ENCODE data around the gene FAM135A.

DNA sequence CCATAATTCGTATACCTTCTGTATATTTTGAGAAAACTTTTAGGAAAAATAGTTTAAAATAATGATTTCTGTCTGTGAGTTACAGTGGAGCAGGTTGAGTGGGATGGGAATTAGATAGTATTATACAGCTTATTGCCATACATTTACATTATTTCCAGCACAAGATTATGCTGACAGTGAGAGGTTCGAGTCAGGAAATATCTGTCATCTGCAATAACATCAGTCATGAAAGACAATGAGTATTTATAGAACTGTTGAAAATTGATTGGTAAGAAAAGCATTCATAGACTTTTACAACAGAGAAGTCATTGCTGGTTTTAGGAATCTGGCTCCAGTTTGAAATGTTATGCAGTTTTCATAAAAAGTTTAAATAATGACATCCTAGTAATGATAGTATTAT is 45.9 kb downstream of the FAM135A start:
- TF ChIP-seq, protein P1, sequence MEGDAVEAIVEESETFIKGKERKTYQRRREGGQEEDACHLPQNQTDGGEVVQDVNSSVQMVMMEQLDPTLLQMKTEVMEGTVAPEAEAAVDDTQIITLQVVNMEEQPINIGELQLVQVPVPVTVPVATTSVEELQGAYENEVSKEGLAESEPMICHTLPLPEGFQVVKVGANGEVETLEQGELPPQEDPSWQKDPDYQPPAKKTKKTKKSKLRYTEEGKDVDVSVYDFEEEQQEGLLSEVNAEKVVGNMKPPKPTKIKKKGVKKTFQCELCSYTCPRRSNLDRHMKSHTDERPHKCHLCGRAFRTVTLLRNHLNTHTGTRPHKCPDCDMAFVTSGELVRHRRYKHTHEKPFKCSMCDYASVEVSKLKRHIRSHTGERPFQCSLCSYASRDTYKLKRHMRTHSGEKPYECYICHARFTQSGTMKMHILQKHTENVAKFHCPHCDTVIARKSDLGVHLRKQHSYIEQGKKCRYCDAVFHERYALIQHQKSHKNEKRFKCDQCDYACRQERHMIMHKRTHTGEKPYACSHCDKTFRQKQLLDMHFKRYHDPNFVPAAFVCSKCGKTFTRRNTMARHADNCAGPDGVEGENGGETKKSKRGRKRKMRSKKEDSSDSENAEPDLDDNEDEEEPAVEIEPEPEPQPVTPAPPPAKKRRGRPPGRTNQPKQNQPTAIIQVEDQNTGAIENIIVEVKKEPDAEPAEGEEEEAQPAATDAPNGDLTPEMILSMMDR (IDR thresholded peaks at IDR 0.05; ENCODE audit: low read depth, low read length, missing input control), result no peak
- TF ChIP-seq, protein P2, sequence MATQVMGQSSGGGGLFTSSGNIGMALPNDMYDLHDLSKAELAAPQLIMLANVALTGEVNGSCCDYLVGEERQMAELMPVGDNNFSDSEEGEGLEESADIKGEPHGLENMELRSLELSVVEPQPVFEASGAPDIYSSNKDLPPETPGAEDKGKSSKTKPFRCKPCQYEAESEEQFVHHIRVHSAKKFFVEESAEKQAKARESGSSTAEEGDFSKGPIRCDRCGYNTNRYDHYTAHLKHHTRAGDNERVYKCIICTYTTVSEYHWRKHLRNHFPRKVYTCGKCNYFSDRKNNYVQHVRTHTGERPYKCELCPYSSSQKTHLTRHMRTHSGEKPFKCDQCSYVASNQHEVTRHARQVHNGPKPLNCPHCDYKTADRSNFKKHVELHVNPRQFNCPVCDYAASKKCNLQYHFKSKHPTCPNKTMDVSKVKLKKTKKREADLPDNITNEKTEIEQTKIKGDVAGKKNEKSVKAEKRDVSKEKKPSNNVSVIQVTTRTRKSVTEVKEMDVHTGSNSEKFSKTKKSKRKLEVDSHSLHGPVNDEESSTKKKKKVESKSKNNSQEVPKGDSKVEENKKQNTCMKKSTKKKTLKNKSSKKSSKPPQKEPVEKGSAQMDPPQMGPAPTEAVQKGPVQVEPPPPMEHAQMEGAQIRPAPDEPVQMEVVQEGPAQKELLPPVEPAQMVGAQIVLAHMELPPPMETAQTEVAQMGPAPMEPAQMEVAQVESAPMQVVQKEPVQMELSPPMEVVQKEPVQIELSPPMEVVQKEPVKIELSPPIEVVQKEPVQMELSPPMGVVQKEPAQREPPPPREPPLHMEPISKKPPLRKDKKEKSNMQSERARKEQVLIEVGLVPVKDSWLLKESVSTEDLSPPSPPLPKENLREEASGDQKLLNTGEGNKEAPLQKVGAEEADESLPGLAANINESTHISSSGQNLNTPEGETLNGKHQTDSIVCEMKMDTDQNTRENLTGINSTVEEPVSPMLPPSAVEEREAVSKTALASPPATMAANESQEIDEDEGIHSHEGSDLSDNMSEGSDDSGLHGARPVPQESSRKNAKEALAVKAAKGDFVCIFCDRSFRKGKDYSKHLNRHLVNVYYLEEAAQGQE (IDR thresholded peaks at IDR 0.05), result no peak
- no peak for TF ChIP-seq RAD21 (IDR thresholded peaks at IDR 0.05)
- no peak for TF ChIP-seq GABPA (IDR thresholded peaks at IDR 0.05 in 1 of 2, conservative IDR thresholded peaks at IDR 0.05 in 1 of 2)
- no peak for TF ChIP-seq YY1 (IDR thresholded peaks at IDR 0.05)
- TF ChIP-seq SP1 (IDR thresholded peaks at IDR 0.05), result no peak
- no peak for TF ChIP-seq FOXA1 (IDR thresholded peaks at IDR 0.05)
- no peak for TF ChIP-seq JUND (IDR thresholded peaks at IDR 0.05)
- TF ChIP-seq, protein P3, sequence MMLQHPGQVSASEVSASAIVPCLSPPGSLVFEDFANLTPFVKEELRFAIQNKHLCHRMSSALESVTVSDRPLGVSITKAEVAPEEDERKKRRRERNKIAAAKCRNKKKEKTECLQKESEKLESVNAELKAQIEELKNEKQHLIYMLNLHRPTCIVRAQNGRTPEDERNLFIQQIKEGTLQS (IDR thresholded peaks at IDR 0.05), result no peak
- TF ChIP-seq TAF1 (conservative IDR thresholded peaks at IDR 0.05), result no peak
- TF ChIP-seq EGR1 (IDR thresholded peaks at IDR 0.05; ENCODE audit: low read depth in 2 of 2), result no peak
- TF ChIP-seq, protein P4, sequence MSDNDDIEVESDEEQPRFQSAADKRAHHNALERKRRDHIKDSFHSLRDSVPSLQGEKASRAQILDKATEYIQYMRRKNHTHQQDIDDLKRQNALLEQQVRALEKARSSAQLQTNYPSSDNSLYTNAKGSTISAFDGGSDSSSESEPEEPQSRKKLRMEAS (IDR thresholded peaks at IDR 0.05), result no peak

Measured in liver (tissue), 3 donors.